H1 (cell line): ENCODE data around the gene YBX1. TPM values are rescaled to one million over a fixed set of nuclear protein-coding genes. Genes with fewer than 3 reads are reported as not detected.

ENCODE experiments used
- CTCF ChIA-PET: fragments of 300-600 bp; sonication (Branson Sonifier 250); formaldehyde crosslinking; loops from one replicate; lab custom pipeline; 2021; ENCODE audit not compliant: partially characterized antibody; lab: Charles Lee
- POLR2A ChIA-PET: fragments of 300-600 bp; sonication (Branson Sonifier 250); formaldehyde crosslinking; loops from one replicate; lab custom pipeline; 2021; ENCODE audit warnings: inconsistent platforms; ENCODE audit not compliant: partially characterized antibody; lab: Charles Lee
- DNase-seq, 2 experiments: peaks; one replicate each; pipeline versions ENCODE4 v3.0.0 to v3.0.0-alpha.2; 2010 to 2022; ENCODE audit warnings: low spot score in 2 of 2, low read depth in 1 of 2, mixed read lengths in 1 of 2
- FAIRE-seq: peaks from 2 replicates; lab custom pipeline; 2011; peaks lifted over from hg19 to GRCh38; lab: Jason Lieb, UNC
- H2AFZ ChIP-seq: 2 replicates; pipeline ENCODE4 v1.8.1; 2012; ENCODE audit warnings: low read length, inconsistent platforms
- H2AK5ac ChIP-seq: 2 replicates; pipeline ENCODE4 v1.6.1; 2013; ENCODE audit warnings: low read depth, low read length
- H2BK120ac ChIP-seq: replicated peaks from 2 replicates; pipeline ENCODE3; 2013; ENCODE audit warnings: low read depth, low read length, inconsistent platforms
- H2BK12ac ChIP-seq: 2 replicates; pipeline ENCODE4 v1.6.1; 2013; ENCODE audit warnings: low read depth, low read length
- H2BK15ac ChIP-seq: 2 replicates; pipeline ENCODE4 v1.6.1; 2013; ENCODE audit warnings: low read length
- H2BK20ac ChIP-seq: 2 replicates; pipeline ENCODE4 v1.6.1; 2013; ENCODE audit warnings: low read length
- H2BK5ac ChIP-seq: 2 replicates; pipeline ENCODE4 v1.6.1; 2013; ENCODE audit warnings: low read depth, low read length
- H3K14ac ChIP-seq: 2 replicates; pipeline ENCODE4 v1.6.1; 2013; ENCODE audit warnings: inconsistent platforms; ENCODE audit not compliant: insufficient read length
- H3K18ac ChIP-seq: 2 replicates; pipeline ENCODE4 v1.6.1; 2013; ENCODE audit warnings: low read length; ENCODE audit errors: extremely low read depth
- H3K23ac ChIP-seq: 2 replicates; pipeline ENCODE4 v1.6.1; 2013; ENCODE audit warnings: inconsistent platforms; ENCODE audit not compliant: insufficient read length
- H3K23me2 ChIP-seq: 2 replicates; pipeline ENCODE4 v1.6.1; 2013; ENCODE audit warnings: low read depth, low read length
- H3K27ac ChIP-seq: 2 replicates; pipeline ENCODE4 v1.6.1; 2011; ENCODE audit warnings: low read depth, low read length, inconsistent platforms
- H3K27me3 ChIP-seq, 4 experiments: replicated peaks in 1 of 4; 1 replicate in 1 of 4; 2 replicates in 3 of 4; pipeline versions ENCODE4 v1.6.1 to v1.8.1; 2011 to 2013; ENCODE audit warnings: low read length in 3 of 4, mild to moderate bottlenecking in 3 of 4, inconsistent platforms in 2 of 4, mixed read lengths in 2 of 4, moderate library complexity in 1 of 4; ENCODE audit not compliant: control insufficient read depth in 3 of 4, insufficient read depth in 3 of 4; ENCODE audit errors: extremely low read depth in 1 of 4
- H3K36me3 ChIP-seq, 4 experiments: 2 replicates each; pipeline versions ENCODE4 v1.6.1 to v1.8.1; 2011 to 2013; ENCODE audit warnings: mild to moderate bottlenecking in 4 of 4, low read length in 3 of 4, moderate library complexity in 2 of 4, control low read depth in 1 of 4, inconsistent platforms in 1 of 4; ENCODE audit not compliant: insufficient read depth in 4 of 4, control insufficient read depth in 2 of 4
- H3K4ac ChIP-seq: replicated peaks from 2 replicates; pipeline ENCODE3; 2013; ENCODE audit warnings: low read length, low read depth, mixed read lengths, inconsistent platforms; ENCODE audit not compliant: insufficient read length
- H3K4me1 ChIP-seq, 4 experiments: replicated peaks in 1 of 4; 1 replicate in 1 of 4; 2 replicates in 3 of 4; pipeline versions ENCODE4 v1.6.1 to v1.8.1; 2011 to 2013; ENCODE audit warnings: low read length in 3 of 4, inconsistent platforms in 2 of 4, mixed read lengths in 1 of 4; ENCODE audit not compliant: insufficient read depth in 4 of 4, control insufficient read depth in 3 of 4
- H3K4me2 ChIP-seq, 2 experiments: 2 replicates each; pipeline versions ENCODE4 v1.6.1 to v1.8.1; 2011 to 2013; ENCODE audit warnings: low read depth in 2 of 2, low read length in 2 of 2, control low read depth in 1 of 2, inconsistent platforms in 1 of 2, mild to moderate bottlenecking in 1 of 2; ENCODE audit not compliant: insufficient read depth in 1 of 2
- H3K4me3 ChIP-seq, 4 experiments: fragments of 200-600, 300-600 bp in 1 of 4; sonication (generic), shearing (Covaris generic), sonication (Bioruptor Twin) in 1 of 4; 2 replicates each; pipeline versions ENCODE4 v1.5.1 to v1.8.1; 2011 to 2016; ENCODE audit warnings: low read length in 4 of 4, low read depth in 3 of 4, control low read depth in 2 of 4, inconsistent platforms in 2 of 4, mild to moderate bottlenecking in 2 of 4, mixed read lengths in 1 of 4, moderate library complexity in 1 of 4; ENCODE audit not compliant: insufficient read depth in 2 of 4; ENCODE audit errors: extremely low read depth in 1 of 4
- H3K56ac ChIP-seq: replicated peaks from 2 replicates; pipeline ENCODE3; 2013; ENCODE audit warnings: low read depth, mild to moderate bottlenecking, mixed read lengths, low read length, inconsistent platforms; ENCODE audit not compliant: insufficient read length
- H3K79me1 ChIP-seq: 2 replicates; pipeline ENCODE4 v1.6.1; 2013; ENCODE audit warnings: low read depth, low read length, control low read depth
- H3K79me2 ChIP-seq, 2 experiments: 2 replicates each; pipeline versions ENCODE4 v1.6.1 to v1.8.1; 2012 to 2013; ENCODE audit warnings: low read length in 2 of 2, mild to moderate bottlenecking in 2 of 2, inconsistent platforms in 1 of 2; ENCODE audit not compliant: insufficient read depth in 2 of 2, control insufficient read depth in 1 of 2
- H3K9ac ChIP-seq, 4 experiments: replicated peaks in 1 of 4; 1 replicate in 1 of 4; 2 replicates in 3 of 4; pipeline versions ENCODE4 v1.6.1 to v1.8.1; 2011 to 2013; ENCODE audit warnings: low read depth in 3 of 4, low read length in 3 of 4, control low read depth in 2 of 4, mild to moderate bottlenecking in 2 of 4, moderate library complexity in 2 of 4, inconsistent platforms in 1 of 4; ENCODE audit errors: extremely low read depth in 1 of 4
- H3K9me3 ChIP-seq, 2 experiments: 2 replicates each; pipeline versions ENCODE4 v1.6.1 to v1.8.1; 2012 to 2013; ENCODE audit warnings: mild to moderate bottlenecking in 2 of 2, moderate library complexity in 2 of 2, control low read depth in 1 of 2, inconsistent platforms in 1 of 2, low read depth in 1 of 2, low read length in 1 of 2, mixed read lengths in 1 of 2; ENCODE audit not compliant: insufficient read depth in 2 of 2
- H4K20me1 ChIP-seq, 2 experiments: replicated peaks in 1 of 2; 2 replicates each; pipeline versions ENCODE3 to v1.8.1; 2011 to 2013; ENCODE audit warnings: inconsistent platforms in 2 of 2, low read length in 2 of 2, mild to moderate bottlenecking in 1 of 2; ENCODE audit not compliant: insufficient read depth in 2 of 2, control insufficient read depth in 1 of 2
- H4K5ac ChIP-seq: 2 replicates; pipeline ENCODE4 v1.6.1; 2013; ENCODE audit warnings: low read length, low read depth, mixed read lengths, inconsistent platforms; ENCODE audit not compliant: insufficient read length
- H4K8ac ChIP-seq: 2 replicates; pipeline ENCODE4 v1.8.0; 2013; ENCODE audit warnings: mild to moderate bottlenecking, moderate library complexity, low read length, inconsistent platforms; ENCODE audit not compliant: insufficient read depth; ENCODE audit errors: extremely low read depth
- H4K91ac ChIP-seq: replicated peaks from 2 replicates; pipeline ENCODE3; 2013; ENCODE audit warnings: low read length, mixed read lengths, inconsistent platforms; ENCODE audit not compliant: insufficient read length
- ATF3 ChIP-seq: IDR thresholded peaks from 2 replicates; pipeline ENCODE4 v1.6.1; 2011; ENCODE audit warnings: low read depth, mild to moderate bottlenecking, low read length; ENCODE audit not compliant: insufficient read depth
- BCL11A ChIP-seq, 2 experiments: IDR thresholded peaks; one replicate each; pipeline ENCODE4 v1.6.1; 2011; ENCODE audit warnings: low read depth in 2 of 2, low read length in 2 of 2, mild to moderate bottlenecking in 2 of 2
- E2F6 ChIP-seq: IDR thresholded peaks from 2 replicates; pipeline ENCODE4 v1.6.1; 2012; ENCODE audit warnings: inconsistent platforms
- HDAC2 ChIP-seq, 2 experiments: fragments of 300-600 bp in 1 of 2; sonication (generic) in 1 of 2; IDR thresholded peaks; 2 replicates each; pipeline ENCODE4 v1.6.1; 2011 to 2012; ENCODE audit warnings: low read depth in 2 of 2, low read length in 2 of 2, mild to moderate bottlenecking in 2 of 2, moderate library complexity in 2 of 2, borderline replicate concordance in 1 of 2, inconsistent platforms in 1 of 2
- KDM5A ChIP-seq: fragments of 200-600 bp; IDR thresholded peaks from 2 replicates; pipeline ENCODE4 v1.7.1; 2012; ENCODE audit warnings: mild to moderate bottlenecking, low read length, inconsistent platforms, mixed read lengths
- NANOG ChIP-seq: IDR thresholded peaks from 2 replicates; pipeline ENCODE4 v1.6.1; 2011; ENCODE audit warnings: low read length, low read depth, mild to moderate bottlenecking, inconsistent platforms; ENCODE audit not compliant: insufficient read depth, poor library complexity, severe bottlenecking
- RXRA ChIP-seq: IDR thresholded peaks from 2 replicates; pipeline ENCODE4 v1.6.1; 2011; ENCODE audit warnings: low read depth, mild to moderate bottlenecking, low read length, moderate library complexity; ENCODE audit not compliant: insufficient read depth
- USF2 ChIP-seq: IDR thresholded peaks from 2 replicates; pipeline ENCODE4 v1.6.1; 2011; ENCODE audit warnings: low read length, improper control_type of control experiment
- WGBS, 2 experiments: shearing (Covaris generic) in 1 of 2; methylation state at CpG; one replicate each; pipeline versions ENCODE4 v1.1.6 to v1.1.7; 2013 to 2015; ENCODE audit warnings: low lambda C conversion rate in 2 of 2, mixed read lengths in 2 of 2, inconsistent platforms in 1 of 2, low coverage in 1 of 2, missing lambda C conversion rate in 1 of 2; ENCODE audit not compliant: insufficient replicate concordance in 2 of 2, insufficient coverage in 1 of 2, insufficient read length in 1 of 2; ENCODE audit errors: extremely low coverage in 1 of 2, missing lambda C conversion rate in 1 of 2; 5-methylcytosine and 5-hydroxymethylcytosine counted together
- polyA plus RNA-seq, 7 experiments: library from polyadenylated mRNA; depleted of rRNA in 3 of 7; stranded (reverse) in 5 of 7; unstranded in 2 of 7; fragments of >200 nt in 5 of 7; fragments of 200-250 nt in 2 of 7; gene quantifications; 1 replicate in 5 of 7; 2 replicates in 1 of 7; 4 replicates in 1 of 7; pipeline versions ENCODE4 v1.2.1 to v1.2.3, GENCODE V29; 2011 to 2013; ENCODE audit warnings: missing spikeins in 2 of 7, mixed read lengths in 2 of 7
- total RNA-seq: library from RNA; stranded (reverse); fragmentation: NEBNext Ultra II Directional; extraction: Animal tissue kit (Norgen Biotek cat#: 25700); gene quantifications from 2 replicates; pipeline ENCODE4 v1.2.1, GENCODE V29; 2021

YBX1 gene
- total and polyA plus RNA-seq, 2 of the 8 experiments (the other 6 are each of a cell fraction or from before 2014, with no cell fraction given), result 438 to 1,219 TPM

- Histone ChIP-seq H2AK5ac (no peak overlapping the region), H4K91ac (no peak overlapping the region), H3K56ac (no peak overlapping the region), H3K4me1 (peaks cover 2 to 11% (median 9%) of the 10 kb centered on the region in 4 experiments; a peak in 5 of 7 replicates), H2BK120ac (no peak overlapping the region), H3K23me2 (peaks cover 11% of the 10 kb centered on the region), H3K4me3 (peak overlapping the region in 1 of 4 experiments; percentile 83; a peak in 2 of 8 replicates), H3K14ac (no peak overlapping the region), H3K79me1 (no peaks in the 10 kb centered on the region; the same call in 1 of the 2 replicates), H3K36me3 (peaks cover 0 to 42% (median 13%) of the 10 kb centered on the region in 4 experiments; a peak in 6 of 8 replicates), H3K27me3 (no peaks in the 10 kb centered on the region), H2BK5ac (no peak overlapping the region), H4K20me1 (peaks cover 45 to 60% of the 10 kb centered on the region in 2 experiments), H4K8ac (no peak overlapping the region), H3K9me3 (no peaks in the 10 kb centered on the region), H2BK15ac (no peak overlapping the region), H3K79me2 (peaks cover 82 to 90% of the 10 kb centered on the region in 2 experiments), H3K23ac (no peak overlapping the region), H3K4me2 (peak overlapping the region; percentile 15 to 84; a peak in 3 of 4 replicates), H3K9ac (peak overlapping the region in 1 of 4 experiments; percentile 14; a peak in 1 of 7 replicates), H4K5ac (no peak overlapping the region), H3K4ac (no peak overlapping the region), H2AFZ (no peak overlapping the region), H3K18ac (no peak overlapping the region), H2BK20ac (no peak overlapping the region), H2BK12ac (no peak overlapping the region), H3K27ac (no peak overlapping the region)
- POLR2A ChIA-PET, result interaction anchor here (0.6 to 2.4 kb wide), 10 partner anchors 8 to 1842 kb away, joined by 3 to 10 read pairs (median 4); partner anchors contain the start of genes C1orf50 and P3H1
- WGBS, 2 experiments, result 91% methylated on average over 4 of the region's 4 CpGs; no CpG with 5 or more reads in 1 of the 2 experiments
- FAIRE-seq (no peak), DNase-seq (no peak)
- CTCF ChIA-PET, result interaction anchor here (1.7 kb wide), 1 partner anchor 61 kb away, joined by 5 read pairs; no protein-coding TSS in a partner anchor
- TF ChIP-seq KDM5A, result no peak
- no peak for TF ChIP-seq RXRA
- no peak for TF ChIP-seq USF2
- no peak for TF ChIP-seq E2F6
- TF ChIP-seq BCL11A (IDR thresholded peaks at IDR 0.05; ENCODE audit: low read depth in 2 of 2, low read length in 2 of 2), result no peak
- no peak for TF ChIP-seq HDAC2 (IDR thresholded peaks at IDR 0.05; ENCODE audit: borderline replicate concordance in 1 of 2, low read depth in 2 of 2, low read length in 2 of 2)
- TF ChIP-seq ATF3, result no peak
- TF ChIP-seq NANOG, result no peak
Observed at GRCh38 chr1:42686418-42686817, 4.2 kb downstream of the YBX1 start.
